Brain pericyte (primary cell): ENCODE measurements around the gene PURB.
A peak's percentile ranks its signal among the peaks of the same experiment; 100 is the strongest.
"Not testable (repeated sequence)": the region's sequence is repeated elsewhere in the genome, so short reads cannot be mapped to it uniquely, and the experiment has no call there.

Source experiments
- DNase-seq: peaks from one replicate; pipeline ENCODE4 v3.0.0-alpha.2; 2012; ENCODE audit warnings: low read depth, low spot score

PURB gene

GRCh38 chr7:44891791-44892190, 6.5 kb upstream of the PURB start:
- DNase-seq, result no peak

- DNase-seq, result no peak
These were observed 6.0 kb upstream of the PURB start for GRCh38 chr7:44891372-44891771.

GRCh38 chr7:44889086-44889781, 3.9 kb upstream of the PURB start:
- DNase-seq, result no peak

GRCh38 chr7:44887293-44887692, 2.0 kb upstream of the PURB start:
- DNase-seq, result no peak

GRCh38 chr7:44884621-44885393, 523 bp downstream of the PURB start:
- peak; percentile 5 for DNase-seq

GRCh38 chr7:44883961-44884620, 1.2 kb downstream of the PURB start:
- no peak for DNase-seq

GRCh38 chr7:44882899-44883298, 2.4 kb downstream of the PURB start:
- no peak for DNase-seq

- no peak for DNase-seq
These were observed 3.7 kb downstream of the PURB start for GRCh38 chr7:44881610-44882009.

GRCh38 chr7:44881066-44881600, 4.2 kb downstream of the PURB start:
- no peak for DNase-seq

GRCh38 chr7:44880317-44881018, 4.9 kb downstream of the PURB start:
- DNase-seq, result no peak

- no peak for DNase-seq
These were observed 8.9 kb downstream of the PURB start for GRCh38 chr7:44876393-44876792.

GRCh38 chr7:44875241-44875640, 10.1 kb downstream of the PURB start:
- no peak for DNase-seq

GRCh38 chr7:44872787-44873186, 12.5 kb downstream of the PURB start:
- no peak for DNase-seq

- DNase-seq, result not testable (repeated sequence)
These were observed 13.4 kb downstream of the PURB start for GRCh38 chr7:44871918-44872317.

- not testable (repeated sequence) for DNase-seq
These were observed 14.6 kb downstream of the PURB start for GRCh38 chr7:44870780-44871179.

- DNase-seq, result not testable (repeated sequence)
These were observed 15.0 kb downstream of the PURB start for GRCh38 chr7:44870336-44870735.

- DNase-seq, result no peak
These were observed 18.0 kb downstream of the PURB start for GRCh38 chr7:44867073-44867995.

- not testable (repeated sequence) for DNase-seq
These were observed 23.4 kb downstream of the PURB start for GRCh38 chr7:44861949-44862348.

GRCh38 chr7:44858161-44858560, 27.2 kb downstream of the PURB start:
- DNase-seq, result no peak

GRCh38 chr7:44854644-44855364, 30.5 kb downstream of the PURB start:
- no peak for DNase-seq
